ENCODE data around the gene YWHAG. TPM values are rescaled to one million over a fixed set of nuclear protein-coding genes. Genes with fewer than 3 reads are reported as not detected.
"Not testable (repeated sequence)": the region's sequence is repeated elsewhere in the genome, so short reads cannot be mapped to it uniquely, and the experiment has no call there.

YWHAG gene
- total and polyA plus RNA-seq, 4 donors = 72.6 to 669 (median 501) TPM

DNA sequence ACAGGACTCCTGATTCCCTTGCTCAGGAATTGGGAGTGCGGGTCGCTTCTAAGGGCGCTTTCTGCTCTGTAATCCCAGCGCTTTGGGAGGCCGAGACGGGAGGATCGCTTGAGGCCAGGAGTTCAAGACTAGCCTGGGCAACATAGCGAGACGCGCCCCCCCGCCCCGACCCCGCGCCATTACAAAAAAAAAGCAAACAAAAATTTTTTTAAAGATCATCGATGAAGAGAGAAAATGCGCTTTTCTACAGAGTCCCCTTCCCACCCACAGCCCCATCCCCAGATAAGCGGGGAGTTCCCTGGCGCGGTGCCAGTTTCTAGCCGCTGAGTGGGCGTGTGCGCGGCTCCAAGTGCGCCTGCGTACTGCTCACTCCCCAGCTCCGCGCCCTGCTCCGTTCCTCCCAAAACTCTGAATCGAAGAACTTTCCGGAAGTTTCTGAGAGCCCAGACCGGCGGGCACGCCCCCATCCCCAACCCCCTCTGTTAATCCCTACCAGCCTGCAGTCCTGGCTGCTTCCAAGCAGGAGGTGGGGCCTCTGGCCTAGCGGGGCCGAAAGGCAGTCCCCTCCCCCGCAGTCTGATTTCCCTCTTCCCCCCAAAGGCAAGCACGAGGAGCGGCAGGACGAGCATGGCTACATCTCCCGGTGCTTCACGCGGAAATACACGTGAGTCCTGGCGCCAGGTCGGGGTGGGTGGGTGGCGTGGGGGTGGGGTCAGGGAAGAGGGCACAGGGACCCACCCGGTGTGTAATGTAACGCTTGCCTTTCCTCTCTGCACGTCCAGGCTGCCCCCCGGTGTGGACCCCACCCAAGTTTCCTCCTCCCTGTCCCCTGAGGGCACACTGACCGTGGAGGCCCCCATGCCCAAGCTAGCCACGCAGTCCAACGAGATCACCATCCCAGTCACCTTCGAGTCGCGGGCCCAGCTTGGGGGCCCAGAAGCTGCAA is 55.3 kb downstream of the YWHAG start:
- Histone ChIP-seq H3K4me3 (ENCODE audit: low read depth, low read length) (peak overlapping the region; percentile 89), H3K27me3 (ENCODE audit: control insufficient read depth, insufficient read depth, low read length) (no peaks in the 10 kb centered on the region), H3K4me1 (ENCODE audit: control insufficient read depth, insufficient read depth, low read length) (peaks cover 45% of the 10 kb centered on the region), H3K36me3 (ENCODE audit: control insufficient read depth, insufficient read depth, low read length) (peaks cover 16% of the 10 kb centered on the region), H3K27ac (ENCODE audit: low read depth, low read length) (peak overlapping the region; percentile 97), H3K9me3 (ENCODE audit: control insufficient read depth, insufficient read depth, low read length) (no peaks in the 10 kb centered on the region)
- WGBS (ENCODE audit: insufficient coverage) = 2% methylated on average over 33 of the region's 56 CpGs
- DNase-seq (ENCODE audit: low read depth in 4 of 6, low spot score in 6 of 6) = peak in 3 of 6 donors; percentile 72 to 94 (median 91)

DNA sequence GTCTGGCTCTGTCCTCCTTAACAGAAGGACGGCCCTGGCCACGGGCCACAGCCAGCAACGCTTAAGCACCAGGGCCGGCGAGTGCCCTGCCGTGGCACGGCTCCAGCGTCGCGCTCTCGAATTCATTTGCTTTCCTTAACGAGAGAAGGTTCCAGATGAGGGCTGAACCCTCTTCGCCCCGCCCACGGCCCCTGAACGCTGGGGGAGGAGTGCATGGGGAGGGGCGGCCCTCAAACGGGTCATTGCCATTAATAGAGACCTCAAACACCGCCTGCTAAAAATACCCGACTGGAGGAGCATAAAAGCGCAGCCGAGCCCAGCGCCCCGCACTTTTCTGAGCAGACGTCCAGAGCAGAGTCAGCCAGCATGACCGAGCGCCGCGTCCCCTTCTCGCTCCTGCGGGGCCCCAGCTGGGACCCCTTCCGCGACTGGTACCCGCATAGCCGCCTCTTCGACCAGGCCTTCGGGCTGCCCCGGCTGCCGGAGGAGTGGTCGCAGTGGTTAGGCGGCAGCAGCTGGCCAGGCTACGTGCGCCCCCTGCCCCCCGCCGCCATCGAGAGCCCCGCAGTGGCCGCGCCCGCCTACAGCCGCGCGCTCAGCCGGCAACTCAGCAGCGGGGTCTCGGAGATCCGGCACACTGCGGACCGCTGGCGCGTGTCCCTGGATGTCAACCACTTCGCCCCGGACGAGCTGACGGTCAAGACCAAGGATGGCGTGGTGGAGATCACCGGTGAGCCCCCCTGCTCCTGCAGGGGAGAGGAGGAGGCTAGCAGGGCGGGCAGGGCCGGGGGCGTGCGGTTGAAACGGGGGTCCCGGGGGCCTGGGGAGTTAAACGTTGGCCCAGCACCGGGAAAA is 56.2 kb downstream of the YWHAG start, which contains the start of gene HSPB1:
HSPB1 (plus strand) TSS at position 327 of the 855 bp plus-strand sequence; CDS start at position 367, 40 bp downstream.
- under 1% methylated on average over 73 of the region's 75 CpGs for WGBS (ENCODE audit: insufficient coverage)
- Histone ChIP-seq H3K4me1 (ENCODE audit: control insufficient read depth, insufficient read depth, low read length) (peaks cover 45% of the 10 kb centered on the region), H3K9me3 (ENCODE audit: control insufficient read depth, insufficient read depth, low read length) (no peaks in the 10 kb centered on the region), H3K36me3 (ENCODE audit: control insufficient read depth, insufficient read depth, low read length) (peaks cover 16% of the 10 kb centered on the region), H3K27ac (ENCODE audit: low read depth, low read length) (peak within 1 kb of the TSS; percentile 97), H3K27me3 (ENCODE audit: control insufficient read depth, insufficient read depth, low read length) (no peaks in the 10 kb centered on the region), H3K4me3 (ENCODE audit: low read depth, low read length) (peak within 1 kb of the TSS; percentile 89)
- peak in 3 of 6 donors; percentile 77 to 94 (median 92) for DNase-seq (ENCODE audit: low read depth in 4 of 6, low spot score in 6 of 6)

DNA sequence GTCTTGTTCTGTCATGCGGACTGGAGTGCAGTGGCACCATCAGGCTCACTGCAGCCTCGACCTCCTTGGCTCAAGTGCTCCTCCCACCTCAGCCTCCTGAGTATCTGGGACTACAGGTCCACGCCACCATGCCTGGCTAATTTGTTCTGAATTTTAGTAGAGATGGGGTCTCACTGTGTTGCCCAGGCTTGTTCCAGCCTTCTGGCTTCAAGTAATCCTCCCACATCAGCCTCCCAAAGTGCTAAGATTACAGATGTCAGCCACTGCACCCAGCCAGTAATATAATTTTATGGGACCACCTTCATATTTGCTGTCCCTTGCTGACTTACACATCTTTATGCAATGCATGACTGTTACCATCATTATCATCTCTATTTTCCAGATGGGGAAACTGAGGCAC is 57.8 kb downstream of the YWHAG start:
- no CpG with 5 or more reads among the region's 3 CpGs for WGBS (ENCODE audit: insufficient coverage)
- Histone ChIP-seq H3K27me3 (ENCODE audit: control insufficient read depth, insufficient read depth, low read length) (no peaks in the 10 kb centered on the region), H3K4me3 (ENCODE audit: low read depth, low read length) (no peak overlapping the region), H3K4me1 (ENCODE audit: control insufficient read depth, insufficient read depth, low read length) (peaks cover 36% of the 10 kb centered on the region), H3K27ac (ENCODE audit: low read depth, low read length) (no peak overlapping the region), H3K36me3 (ENCODE audit: control insufficient read depth, insufficient read depth, low read length) (peaks cover 12% of the 10 kb centered on the region), H3K9me3 (ENCODE audit: control insufficient read depth, insufficient read depth, low read length) (no peaks in the 10 kb centered on the region)
- no peak for DNase-seq (ENCODE audit: low read depth in 4 of 6, low spot score in 6 of 6)

- Histone ChIP-seq H3K27me3 (ENCODE audit: control insufficient read depth, insufficient read depth, low read length) (no peaks in the 10 kb centered on the region), H3K4me1 (ENCODE audit: control insufficient read depth, insufficient read depth, low read length) (peaks cover 38% of the 10 kb centered on the region), H3K36me3 (ENCODE audit: control insufficient read depth, insufficient read depth, low read length) (peaks cover 12% of the 10 kb centered on the region), H3K4me3 (ENCODE audit: low read depth, low read length) (no peak overlapping the region), H3K27ac (ENCODE audit: low read depth, low read length) (no peak overlapping the region), H3K9me3 (ENCODE audit: control insufficient read depth, insufficient read depth, low read length) (no peaks in the 10 kb centered on the region)
- WGBS (ENCODE audit: insufficient coverage) = 86% methylated on average over 1 of the region's 7 CpGs
- no peak for DNase-seq (ENCODE audit: low read depth in 4 of 6, low spot score in 6 of 6)
Measured at GRCh38 chr7:76300166-76300731, 58.5 kb downstream of the YWHAG start.

GRCh38 chr7:76296743-76297740 is 61.7 kb downstream of the YWHAG start:
- H3K4me3 ChIP-seq (ENCODE audit: low read depth, low read length) = no peak overlapping the region
- no peaks in the 10 kb centered on the region for H3K9me3 ChIP-seq (ENCODE audit: control insufficient read depth, insufficient read depth, low read length)
- 81% methylated on average over 14 of the region's 22 CpGs for WGBS (ENCODE audit: insufficient coverage)
- H3K4me1 ChIP-seq (ENCODE audit: control insufficient read depth, insufficient read depth, low read length) = peaks cover 29% of the 10 kb centered on the region
- no peaks in the 10 kb centered on the region for H3K27me3 ChIP-seq (ENCODE audit: control insufficient read depth, insufficient read depth, low read length)
- no peak overlapping the region for H3K27ac ChIP-seq (ENCODE audit: low read depth, low read length)
- DNase-seq (ENCODE audit: low read depth in 4 of 6, low spot score in 6 of 6) = no peak
- no peaks in the 10 kb centered on the region for H3K36me3 ChIP-seq (ENCODE audit: control insufficient read depth, insufficient read depth, low read length)

DNA sequence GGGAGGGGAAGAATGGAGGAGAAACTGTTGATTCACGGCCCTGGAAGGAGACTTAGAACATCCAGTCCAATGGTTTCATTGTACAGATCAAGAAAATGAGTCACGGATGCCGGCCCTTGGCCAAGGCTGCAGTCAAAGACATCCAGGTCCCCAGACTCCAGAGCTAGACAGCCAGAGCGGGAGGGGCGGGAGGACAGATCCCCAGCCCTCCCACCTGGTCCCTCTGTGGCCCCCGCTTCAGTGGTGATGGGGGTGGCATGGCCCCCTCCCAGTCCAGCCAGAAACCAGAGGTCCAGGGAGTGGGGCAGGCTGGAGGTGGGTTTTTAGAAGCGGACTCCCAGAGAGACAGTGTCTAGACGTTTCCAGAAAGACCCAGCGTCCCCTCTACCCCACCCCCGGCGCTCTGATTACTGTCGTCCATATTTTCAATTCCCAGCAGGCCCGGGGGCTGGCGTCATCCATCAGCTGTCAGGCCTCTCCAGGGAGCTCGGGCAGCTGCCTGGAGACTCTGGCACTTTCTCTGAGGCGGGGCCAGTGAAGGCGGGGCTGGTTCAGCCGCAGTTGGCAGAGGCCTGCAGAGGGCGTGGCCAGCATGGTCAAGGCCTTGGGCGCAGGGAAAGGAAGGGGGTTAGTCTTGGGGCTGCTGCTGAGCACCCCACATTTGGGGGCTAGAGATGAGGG is 64.3 kb downstream of the YWHAG start:
- Histone ChIP-seq H3K4me1 (ENCODE audit: control insufficient read depth, insufficient read depth, low read length) (peaks cover 41% of the 10 kb centered on the region), H3K27ac (ENCODE audit: low read depth, low read length) (peak overlapping the region; percentile 98), H3K27me3 (ENCODE audit: control insufficient read depth, insufficient read depth, low read length) (no peaks in the 10 kb centered on the region), H3K36me3 (ENCODE audit: control insufficient read depth, insufficient read depth, low read length) (no peaks in the 10 kb centered on the region), H3K9me3 (ENCODE audit: control insufficient read depth, insufficient read depth, low read length) (no peaks in the 10 kb centered on the region), H3K4me3 (ENCODE audit: low read depth, low read length) (peak overlapping the region; percentile 35)
- 14% methylated on average over 18 of the region's 20 CpGs for WGBS (ENCODE audit: insufficient coverage)
- peak in 4 of 6 donors; percentile 78 to 96 (median 90) for DNase-seq (ENCODE audit: low read depth in 4 of 6, low spot score in 6 of 6)

DNA sequence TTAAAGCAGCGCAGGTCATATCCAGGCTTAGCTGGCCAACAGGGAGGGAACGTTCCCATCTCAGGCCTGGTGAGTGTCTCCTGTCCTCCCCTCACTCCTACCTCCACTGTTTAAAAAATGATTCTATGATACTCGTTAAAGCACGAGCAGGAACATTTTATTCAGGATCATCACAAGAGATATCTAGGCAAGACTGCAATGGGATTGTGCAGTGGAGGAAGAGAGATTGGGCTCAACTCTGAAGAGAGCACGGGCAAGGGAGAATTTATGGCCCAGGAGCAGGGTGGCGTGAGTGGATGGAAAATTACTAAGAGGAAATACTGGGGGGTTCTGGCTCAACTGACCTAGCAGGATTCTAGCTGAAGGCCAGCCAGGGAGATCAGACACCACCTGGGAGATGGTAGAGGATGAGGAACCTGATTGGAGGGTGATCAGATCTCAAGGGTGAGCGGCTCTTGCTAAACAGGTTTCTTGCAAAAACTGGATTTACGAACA is 65.3 kb downstream of the YWHAG start:
- 91% methylated on average over 7 of the region's 8 CpGs for WGBS (ENCODE audit: insufficient coverage)
- peaks cover 42% of the 10 kb centered on the region for H3K4me1 ChIP-seq (ENCODE audit: control insufficient read depth, insufficient read depth, low read length)
- no peak overlapping the region for H3K27ac ChIP-seq (ENCODE audit: low read depth, low read length)

GRCh38 chr7:76292911-76293310 is 65.9 kb downstream of the YWHAG start:
- 86% methylated on average over 5 of the region's 5 CpGs for WGBS (ENCODE audit: insufficient coverage)
- not testable (repeated sequence) for H3K36me3 ChIP-seq (ENCODE audit: control insufficient read depth, insufficient read depth, low read length); DNase-seq (ENCODE audit: low read depth in 4 of 6, low spot score in 6 of 6); H3K27me3 ChIP-seq (ENCODE audit: control insufficient read depth, insufficient read depth, low read length); H3K9me3 ChIP-seq (ENCODE audit: control insufficient read depth, insufficient read depth, low read length); H3K4me3 ChIP-seq (ENCODE audit: low read depth, low read length); H3K27ac ChIP-seq (ENCODE audit: low read depth, low read length)
- H3K4me1 ChIP-seq (ENCODE audit: control insufficient read depth, insufficient read depth, low read length) = peaks cover 42% of the 10 kb centered on the region

More for the DNA sequence above, 65.3 kb downstream of the YWHAG start:
- H3K36me3 ChIP-seq (ENCODE audit: control insufficient read depth, insufficient read depth, low read length) = no peaks in the 10 kb centered on the region
- no peak for DNase-seq (ENCODE audit: low read depth in 4 of 6, low spot score in 6 of 6)
- no peak overlapping the region for H3K4me3 ChIP-seq (ENCODE audit: low read depth, low read length)
- no peaks in the 10 kb centered on the region for H3K27me3 ChIP-seq (ENCODE audit: control insufficient read depth, insufficient read depth, low read length)
- H3K9me3 ChIP-seq (ENCODE audit: control insufficient read depth, insufficient read depth, low read length) = no peaks in the 10 kb centered on the region

All from spinal cord (tissue), 10 donors.